Activated CD4-positive, alpha-beta T cell treated with anti-CD3 and anti-CD28 coated beads, Interleukin-2, Interleukin-4, amounts not matched to agents 100 ng/mL and 50 ng/mL, durations not matched to agents 16 hours and 8 hours (primary cell): ENCODE results near the gene FGFR2.
"Not testable (repeated sequence)": the region's sequence is repeated elsewhere in the genome, so short reads cannot be mapped to it uniquely, and the experiment has no call there.

Experiments used
- DNase-seq: peaks from one replicate; pipeline ENCODE4 v3.0.0-alpha.2; 2020; ENCODE audit warnings: low spot score

Gene FGFR2

GRCh38 chr10:121590772-121591171 is 7.5 kb downstream of the FGFR2 start:
- no peak for DNase-seq

- no peak for DNase-seq
These were observed 8.7 kb downstream of the FGFR2 start for GRCh38 chr10:121589553-121589952.

- no peak for DNase-seq
These were observed 14.4 kb downstream of the FGFR2 start for GRCh38 chr10:121583857-121584256.

- no peak for DNase-seq
These were observed 15.0 kb downstream of the FGFR2 start for GRCh38 chr10:121583258-121583657.

GRCh38 chr10:121580276-121581116 is 17.7 kb downstream of the FGFR2 start:
- DNase-seq, result no peak

GRCh38 chr10:121579656-121580055 is 18.6 kb downstream of the FGFR2 start:
- no peak for DNase-seq

- DNase-seq, result no peak
These were observed 19.3 kb downstream of the FGFR2 start for GRCh38 chr10:121578965-121579364.

GRCh38 chr10:121578298-121578697 is 19.9 kb downstream of the FGFR2 start:
- DNase-seq, result no peak

- no peak for DNase-seq
These were observed 20.7 kb downstream of the FGFR2 start for GRCh38 chr10:121577568-121577967.

GRCh38 chr10:121576139-121576538 is 22.1 kb downstream of the FGFR2 start:
- no peak for DNase-seq

GRCh38 chr10:121574519-121575166 is 23.6 kb downstream of the FGFR2 start:
- no peak for DNase-seq

GRCh38 chr10:121573538-121573941 is 24.7 kb downstream of the FGFR2 start:
- no peak for DNase-seq

- no peak for DNase-seq
These were observed 25.2 kb downstream of the FGFR2 start for GRCh38 chr10:121572859-121573537.

- DNase-seq, result no peak
These were observed 27.9 kb downstream of the FGFR2 start for GRCh38 chr10:121570315-121570714.

- no peak for DNase-seq
These were observed 30.0 kb downstream of the FGFR2 start for GRCh38 chr10:121568275-121568674.

- no peak for DNase-seq
These were observed 30.7 kb downstream of the FGFR2 start for GRCh38 chr10:121567569-121567968.

- no peak for DNase-seq
These were observed 31.5 kb downstream of the FGFR2 start for GRCh38 chr10:121566755-121567154.

GRCh38 chr10:121559326-121560026 is 38.8 kb downstream of the FGFR2 start:
- DNase-seq, result no peak

- DNase-seq, result no peak
These were observed 40.0 kb downstream of the FGFR2 start for GRCh38 chr10:121558238-121558637.

- DNase-seq, result no peak
These were observed 41.2 kb downstream of the FGFR2 start for GRCh38 chr10:121556918-121557573.

GRCh38 chr10:121556455-121556854 is 41.8 kb downstream of the FGFR2 start:
- DNase-seq, result no peak

- not testable (repeated sequence) for DNase-seq
These were observed 43.3 kb downstream of the FGFR2 start for GRCh38 chr10:121554916-121555315.
